Measurements from ENCODE around the gene CFAP74. TPM values are rescaled to one million over a fixed set of nuclear protein-coding genes. Genes with fewer than 3 reads are reported as not detected.
A peak's percentile ranks its signal among the peaks of the same experiment; 100 is the strongest.

The CFAP74 gene
- total RNA-seq, 4 donors from 2014 or later = 0.35 to 1.1 (median 0.83) TPM; not detected in 1

DNA sequence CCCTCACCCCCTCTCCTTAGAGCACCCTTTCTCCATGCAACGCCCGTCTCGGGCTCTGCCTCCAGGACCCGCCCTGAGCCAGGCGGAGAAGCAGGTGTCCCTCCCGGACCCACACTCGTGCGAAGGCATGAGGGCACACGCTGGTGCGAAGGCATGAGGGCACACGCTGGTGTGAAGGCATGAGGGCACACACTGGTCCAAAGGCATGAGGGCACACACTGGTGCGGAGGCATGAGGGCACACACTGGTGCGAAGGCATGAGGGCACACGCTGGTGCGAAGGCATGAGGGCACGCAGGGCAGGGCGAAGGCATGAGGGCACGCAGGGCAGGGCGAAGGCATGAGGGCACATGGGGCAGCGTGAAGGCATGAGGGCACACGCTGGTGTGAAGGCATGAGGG is 78.7 kb downstream of the CFAP74 start:
- Histone ChIP-seq H3K4me3 (no peak overlapping the region), H3K9me3 (no peaks in the 10 kb centered on the region), H3K36me3 (no peaks in the 10 kb centered on the region), H3K27me3 (no peaks in the 10 kb centered on the region), H3K4me1 (peaks cover 0 to 18% (median 3%) of the 10 kb centered on the region in 4 donors), H3K27ac (no peak overlapping the region)
- no peak for TF ChIP-seq POLR2A (IDR thresholded peaks at IDR 0.05)
- TF ChIP-seq, protein P1, sequence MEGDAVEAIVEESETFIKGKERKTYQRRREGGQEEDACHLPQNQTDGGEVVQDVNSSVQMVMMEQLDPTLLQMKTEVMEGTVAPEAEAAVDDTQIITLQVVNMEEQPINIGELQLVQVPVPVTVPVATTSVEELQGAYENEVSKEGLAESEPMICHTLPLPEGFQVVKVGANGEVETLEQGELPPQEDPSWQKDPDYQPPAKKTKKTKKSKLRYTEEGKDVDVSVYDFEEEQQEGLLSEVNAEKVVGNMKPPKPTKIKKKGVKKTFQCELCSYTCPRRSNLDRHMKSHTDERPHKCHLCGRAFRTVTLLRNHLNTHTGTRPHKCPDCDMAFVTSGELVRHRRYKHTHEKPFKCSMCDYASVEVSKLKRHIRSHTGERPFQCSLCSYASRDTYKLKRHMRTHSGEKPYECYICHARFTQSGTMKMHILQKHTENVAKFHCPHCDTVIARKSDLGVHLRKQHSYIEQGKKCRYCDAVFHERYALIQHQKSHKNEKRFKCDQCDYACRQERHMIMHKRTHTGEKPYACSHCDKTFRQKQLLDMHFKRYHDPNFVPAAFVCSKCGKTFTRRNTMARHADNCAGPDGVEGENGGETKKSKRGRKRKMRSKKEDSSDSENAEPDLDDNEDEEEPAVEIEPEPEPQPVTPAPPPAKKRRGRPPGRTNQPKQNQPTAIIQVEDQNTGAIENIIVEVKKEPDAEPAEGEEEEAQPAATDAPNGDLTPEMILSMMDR (IDR thresholded peaks at IDR 0.05) = no peak
- DNase-seq = no peak

- H3K4me3 ChIP-seq = no peak overlapping the region
- no peak for DNase-seq
- no peaks in the 10 kb centered on the region for H3K9me3 ChIP-seq
- no peak for TF ChIP-seq POLR2A (IDR thresholded peaks at IDR 0.05)
- TF ChIP-seq, protein P1 (IDR thresholded peaks at IDR 0.05) = no peak
- H3K36me3 ChIP-seq = no peaks in the 10 kb centered on the region
- H3K27me3 ChIP-seq = no peaks in the 10 kb centered on the region
- H3K27ac ChIP-seq = no peak overlapping the region
- peaks cover 0 to 21% (median 4%) of the 10 kb centered on the region in 4 donors for H3K4me1 ChIP-seq
Measured at GRCh38 chr1:1924386-1924785, 79.2 kb downstream of the CFAP74 start.

GRCh38 chr1:1922956-1923833 is 80.4 kb downstream of the CFAP74 start:
- peak in 2 of 3 donors; percentile 82 for DNase-seq
- Histone ChIP-seq H3K4me3 (peak overlapping the region in 2 of 4 donors; percentile 33 to 36), H3K27ac (peak overlapping the region in 3 of 4 donors; percentile 67 to 76 (median 75)), H3K27me3 (no peaks in the 10 kb centered on the region), H3K36me3 (no peaks in the 10 kb centered on the region), H3K9me3 (no peaks in the 10 kb centered on the region), H3K4me1 (peaks cover 7 to 28% (median 10%) of the 10 kb centered on the region in 4 donors)
- peak; percentile 68 to 74 for TF ChIP-seq POLR2A (IDR thresholded peaks at IDR 0.05)
- TF ChIP-seq, protein P1 (IDR thresholded peaks at IDR 0.05) = no peak

DNA sequence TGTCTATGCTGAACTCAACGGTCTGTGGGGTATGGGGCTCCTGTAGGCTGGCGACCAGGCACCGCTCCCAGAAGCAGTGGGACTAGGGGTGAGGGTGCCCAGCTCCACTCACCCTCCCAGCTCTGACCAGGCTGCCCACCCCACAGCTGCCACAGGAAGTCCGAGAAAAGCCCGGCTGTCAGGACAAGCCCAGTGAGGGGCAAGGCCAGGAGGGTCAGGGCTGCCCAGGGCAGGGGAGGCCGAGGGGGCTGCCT is 81.0 kb downstream of the CFAP74 start:
- Histone ChIP-seq H3K27ac (peak overlapping the region in 1 of 4 donors; percentile 75), H3K4me1 (peaks cover 8 to 29% (median 12%) of the 10 kb centered on the region in 4 donors), H3K9me3 (no peaks in the 10 kb centered on the region), H3K4me3 (no peak overlapping the region), H3K36me3 (no peaks in the 10 kb centered on the region), H3K27me3 (no peaks in the 10 kb centered on the region)
- TF ChIP-seq POLR2A (IDR thresholded peaks at IDR 0.05) = no peak
- TF ChIP-seq, protein P1 (IDR thresholded peaks at IDR 0.05) = no peak
- DNase-seq = no peak

GRCh38 chr1:1921901-1922701 is 81.5 kb downstream of the CFAP74 start:
- no peak overlapping the region for H3K27ac ChIP-seq
- TF ChIP-seq, protein P1 (IDR thresholded peaks at IDR 0.05) = no peak
- TF ChIP-seq POLR2A (IDR thresholded peaks at IDR 0.05) = no peak
- H3K4me3 ChIP-seq = no peak overlapping the region
- no peaks in the 10 kb centered on the region for H3K9me3 ChIP-seq
- no peaks in the 10 kb centered on the region for H3K36me3 ChIP-seq
- peaks cover 8 to 29% (median 12%) of the 10 kb centered on the region in 4 donors for H3K4me1 ChIP-seq
- no peak for DNase-seq
- H3K27me3 ChIP-seq = no peaks in the 10 kb centered on the region

Data from Peyer's patch (tissue), 4 donors.